HepG2 (cell line): ENCODE data around the gene BICRAL. TPM values are rescaled to one million over a fixed set of nuclear protein-coding genes. Genes with fewer than 3 reads are reported as not detected.
A peak's percentile ranks its signal among the peaks of the same experiment; 100 is the strongest.

Source experiments
- CBX2 ChIP-seq, 2 experiments: fragments of 200-600 bp in 1 of 2; sonication (generic); formaldehyde crosslinking in 1 of 2; IDR thresholded peaks; 2 replicates each; pipeline versions ENCODE4 v1.7.0 to v1.8.1; 2018 to 2022; ENCODE audit warnings: low read depth in 2 of 2, low read length in 1 of 2, mild to moderate bottlenecking in 1 of 2, missing genetic modification reagents in 1 of 2
- FIP1L1 ChIP-seq: fragments of 200-400 bp; formaldehyde crosslinking; IDR thresholded peaks from 2 replicates; pipeline ENCODE4 v1.6.1; 2018; ENCODE audit warnings: low read depth, mild to moderate bottlenecking, low read length, moderate library complexity, borderline replicate concordance; ENCODE audit not compliant: insufficient read depth
- KDM5A ChIP-seq: fragments of 200-600 bp; sonication (generic); IDR thresholded peaks from 2 replicates; pipeline ENCODE4 v1.7.0; 2018; ENCODE audit warnings: antibody characterized with exemption, mild to moderate bottlenecking, low read length, borderline replicate concordance
- MEIS1 ChIP-seq: sonication (generic); formaldehyde crosslinking; IDR thresholded peaks from 2 replicates; pipeline ENCODE4 v1.9.0; 2021; ENCODE audit warnings: mild to moderate bottlenecking, missing genetic modification reagents, moderate library complexity, borderline replicate concordance
- MIER2 ChIP-seq: IDR thresholded peaks from 2 replicates; pipeline ENCODE4 v1.6.1; 2016; ENCODE audit warnings: missing biosample characterization, missing genetic modification reagents
- NCOA5 ChIP-seq: sonication (generic); formaldehyde crosslinking; IDR thresholded peaks from 2 replicates; pipeline ENCODE4 v1.4.0; 2020; ENCODE audit warnings: missing genetic modification reagents
- SMARCC2 ChIP-seq: fragments of 450-650 bp; IDR thresholded peaks from 2 replicates; pipeline ENCODE4 v1.6.1; 2017; ENCODE audit warnings: antibody characterized with exemption, mild to moderate bottlenecking
- TOPORS ChIP-seq: sonication (generic); formaldehyde crosslinking; IDR thresholded peaks from 2 replicates; pipeline ENCODE4 v1.8.0; 2023; ENCODE audit warnings: mild to moderate bottlenecking, missing genetic modification reagents
- YEATS4 ChIP-seq: sonication (generic); formaldehyde crosslinking; IDR thresholded peaks from 2 replicates; pipeline ENCODE4 v1.4.0; 2020; ENCODE audit warnings: missing genetic modification reagents, borderline replicate concordance
- ZBTB38 ChIP-seq: sonication (generic); formaldehyde crosslinking; IDR thresholded peaks from 2 replicates; pipeline ENCODE4 v1.5.1; 2020; ENCODE audit warnings: mild to moderate bottlenecking, missing genetic modification reagents
- ZNF34 ChIP-seq: sonication (generic); formaldehyde crosslinking; IDR thresholded peaks from 2 replicates; pipeline ENCODE4 v1.4.0; 2020; ENCODE audit warnings: mild to moderate bottlenecking, missing genetic modification reagents, borderline replicate concordance
- ZNF773 ChIP-seq: sonication (generic); formaldehyde crosslinking; IDR thresholded peaks from 2 replicates; pipeline ENCODE4 v1.4.0; 2020; ENCODE audit warnings: missing genetic modification reagents, borderline replicate concordance
- polyA plus RNA-seq, 8 experiments: library from polyadenylated mRNA; depleted of rRNA in 3 of 8; stranded (reverse) in 7 of 8; unstranded in 1 of 8; fragments of >200 nt; fragmentation: Illumina TruSeq in 4 of 8; extraction: Trizol in 4 of 8; gene quantifications; 2 replicates each; pipeline versions ENCODE4 v1.2.1 to v1.2.3, GENCODE V29; 2011 to 2016; ENCODE audit warnings: low read depth in 4 of 8, missing spikeins in 1 of 8, mixed read lengths in 1 of 8; ENCODE audit not compliant: insufficient read depth in 1 of 8
- total RNA-seq, 5 experiments: library from RNA; depleted of rRNA; stranded (reverse); fragments of >200 nt; fragmentation: Illumina TruSeq; extraction: Trizol; gene quantifications; 2 replicates each; pipeline ENCODE4 v1.2.3, GENCODE V29; 2016; ENCODE audit warnings: low read depth in 1 of 5
- TF ChIP-seq, protein P1 (sequence below): sonication (generic); formaldehyde crosslinking; IDR thresholded peaks from 2 replicates; pipeline ENCODE4 v1.4.0; 2020; ENCODE audit warnings: missing genetic modification reagents, mild to moderate bottlenecking, borderline replicate concordance
- TF ChIP-seq, protein P2 (sequence below): sonication (generic); IDR thresholded peaks from 2 replicates; pipeline ENCODE4 v1.6.1; 2016; ENCODE audit warnings: low read depth, borderline replicate concordance
- TF ChIP-seq, protein P3 (sequence below): sonication (generic); formaldehyde crosslinking; IDR thresholded peaks from 2 replicates; pipeline ENCODE4 v1.8.0; 2022; ENCODE audit warnings: low read depth, missing genetic modification reagents
- TF ChIP-seq, protein P4 (sequence below): sonication (generic); formaldehyde crosslinking; IDR thresholded peaks from 2 replicates; pipeline ENCODE4 v1.4.0; 2020; ENCODE audit warnings: mild to moderate bottlenecking, missing genetic modification reagents
- TF ChIP-seq, protein P5 (sequence below): sonication (generic); formaldehyde crosslinking; IDR thresholded peaks from 2 replicates; pipeline ENCODE4 v1.4.0; 2020; ENCODE audit warnings: mild to moderate bottlenecking, missing genetic modification reagents
- TF ChIP-seq, protein P6 (sequence below): sonication (generic); formaldehyde crosslinking; IDR thresholded peaks from 2 replicates; pipeline ENCODE4 v1.5.0; 2020; ENCODE audit warnings: missing genetic modification reagents

Gene BICRAL
- total and polyA plus RNA-seq, 2 of the 13 experiments (the other 11 are each of a cell fraction or from before 2014, with no cell fraction given), result 5.0 to 13.5 TPM

DNA sequence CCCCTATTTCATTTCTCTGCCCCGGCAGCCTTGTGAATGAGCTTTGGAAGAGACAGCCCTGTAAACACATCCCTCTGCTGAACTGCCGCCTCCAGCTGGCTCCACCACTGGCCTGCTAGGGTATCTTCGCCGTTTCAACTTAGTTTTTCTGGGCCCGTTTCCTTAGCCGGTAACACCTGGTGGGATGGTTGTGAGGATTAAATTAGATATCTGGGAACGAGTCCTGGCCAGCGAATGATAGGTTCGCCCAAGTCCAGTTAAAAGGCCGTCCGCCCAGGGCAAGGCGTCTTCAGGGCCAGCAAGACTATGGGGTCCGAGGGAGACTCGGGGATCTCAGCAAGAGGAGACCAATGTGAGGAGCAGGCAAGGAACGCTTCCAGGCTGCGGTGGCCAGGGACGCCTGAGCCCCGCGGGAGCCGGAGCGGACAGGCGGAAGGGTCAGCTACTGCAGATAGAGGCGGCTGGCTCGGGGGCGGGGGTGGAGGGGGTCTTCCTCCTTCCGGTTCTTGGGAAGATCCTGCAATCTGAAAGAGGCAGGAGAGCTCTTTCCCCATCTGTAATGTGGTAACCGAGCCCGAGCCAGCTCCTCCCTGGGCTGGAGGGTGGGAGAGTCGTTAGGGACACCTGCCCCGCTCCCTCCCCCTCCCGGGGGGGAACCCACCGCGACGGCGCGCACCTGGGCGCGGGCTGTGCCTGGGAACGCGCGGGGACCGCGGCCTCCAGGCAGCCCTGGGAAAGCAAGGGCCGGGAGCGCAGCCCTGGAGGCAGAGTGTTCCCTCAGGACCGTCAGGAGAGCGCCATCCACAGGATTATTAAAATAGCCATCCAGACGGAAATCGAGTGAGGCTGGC lies 129.5 kb downstream of the BICRAL start (continued):
- TF ChIP-seq, protein P1, sequence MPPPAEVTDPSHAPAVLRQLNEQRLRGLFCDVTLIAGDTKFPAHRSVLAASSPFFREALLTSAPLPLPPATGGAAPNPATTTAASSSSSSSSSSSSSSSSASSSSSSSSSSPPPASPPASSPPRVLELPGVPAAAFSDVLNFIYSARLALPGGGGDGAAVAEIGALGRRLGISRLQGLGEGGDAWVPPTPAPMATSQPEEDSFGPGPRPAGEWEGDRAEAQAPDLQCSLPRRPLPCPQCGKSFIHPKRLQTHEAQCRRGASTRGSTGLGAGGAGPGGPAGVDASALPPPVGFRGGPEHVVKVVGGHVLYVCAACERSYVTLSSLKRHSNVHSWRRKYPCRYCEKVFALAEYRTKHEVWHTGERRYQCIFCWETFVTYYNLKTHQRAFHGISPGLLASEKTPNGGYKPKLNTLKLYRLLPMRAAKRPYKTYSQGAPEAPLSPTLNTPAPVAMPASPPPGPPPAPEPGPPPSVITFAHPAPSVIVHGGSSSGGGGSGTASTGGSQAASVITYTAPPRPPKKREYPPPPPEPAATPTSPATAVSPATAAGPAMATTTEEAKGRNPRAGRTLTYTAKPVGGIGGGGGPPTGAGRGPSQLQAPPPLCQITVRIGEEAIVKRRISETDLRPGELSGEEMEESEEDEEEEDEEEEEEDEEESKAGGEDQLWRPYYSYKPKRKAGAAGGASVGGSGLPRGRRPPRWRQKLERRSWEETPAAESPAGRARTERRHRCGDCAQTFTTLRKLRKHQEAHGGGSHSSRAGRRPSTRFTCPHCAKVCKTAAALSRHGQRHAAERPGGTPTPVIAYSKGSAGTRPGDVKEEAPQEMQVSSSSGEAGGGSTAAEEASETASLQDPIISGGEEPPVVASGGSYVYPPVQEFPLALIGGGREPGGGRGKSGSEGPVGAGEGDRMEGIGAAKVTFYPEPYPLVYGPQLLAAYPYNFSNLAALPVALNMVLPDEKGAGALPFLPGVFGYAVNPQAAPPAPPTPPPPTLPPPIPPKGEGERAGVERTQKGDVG (CRISPR knock-in tag), result 0 out of 2 replicates have a peak, but pooled peaks have one; percentile 15
- TF ChIP-seq KDM5A, result no peak
- TF ChIP-seq, protein P2, sequence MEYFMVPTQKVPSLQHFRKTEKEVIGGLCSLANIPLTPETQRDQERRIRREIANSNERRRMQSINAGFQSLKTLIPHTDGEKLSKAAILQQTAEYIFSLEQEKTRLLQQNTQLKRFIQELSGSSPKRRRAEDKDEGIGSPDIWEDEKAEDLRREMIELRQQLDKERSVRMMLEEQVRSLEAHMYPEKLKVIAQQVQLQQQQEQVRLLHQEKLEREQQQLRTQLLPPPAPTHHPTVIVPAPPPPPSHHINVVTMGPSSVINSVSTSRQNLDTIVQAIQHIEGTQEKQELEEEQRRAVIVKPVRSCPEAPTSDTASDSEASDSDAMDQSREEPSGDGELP, result peak; percentile 70; the same call in 1 of the 2 replicates
- no peak for TF ChIP-seq TOPORS (CRISPR knock-in tag)
- TF ChIP-seq FIP1L1, result no peak
- TF ChIP-seq NCOA5 (CRISPR knock-in tag), result no peak
- TF ChIP-seq ZNF34 (CRISPR knock-in tag), result no peak
- TF ChIP-seq, protein P3, sequence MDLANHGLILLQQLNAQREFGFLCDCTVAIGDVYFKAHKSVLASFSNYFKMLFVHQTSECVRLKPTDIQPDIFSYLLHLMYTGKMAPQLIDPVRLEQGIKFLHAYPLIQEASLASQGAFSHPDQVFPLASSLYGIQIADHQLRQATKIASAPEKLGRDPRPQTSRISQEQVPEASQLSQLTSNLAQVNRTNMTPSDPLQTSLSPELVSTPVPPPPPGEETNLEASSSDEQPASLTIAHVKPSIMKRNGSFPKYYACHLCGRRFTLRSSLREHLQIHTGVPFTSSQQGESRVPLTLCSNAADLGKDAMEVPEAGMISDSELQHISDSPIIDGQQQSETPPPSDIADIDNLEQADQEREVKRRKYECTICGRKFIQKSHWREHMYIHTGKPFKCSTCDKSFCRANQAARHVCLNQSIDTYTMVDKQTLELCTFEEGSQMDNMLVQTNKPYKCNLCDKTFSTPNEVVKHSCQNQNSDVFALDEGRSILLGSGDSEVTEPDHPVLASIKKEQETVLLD (CRISPR knock-in tag), result no peak
- TF ChIP-seq, protein P4, sequence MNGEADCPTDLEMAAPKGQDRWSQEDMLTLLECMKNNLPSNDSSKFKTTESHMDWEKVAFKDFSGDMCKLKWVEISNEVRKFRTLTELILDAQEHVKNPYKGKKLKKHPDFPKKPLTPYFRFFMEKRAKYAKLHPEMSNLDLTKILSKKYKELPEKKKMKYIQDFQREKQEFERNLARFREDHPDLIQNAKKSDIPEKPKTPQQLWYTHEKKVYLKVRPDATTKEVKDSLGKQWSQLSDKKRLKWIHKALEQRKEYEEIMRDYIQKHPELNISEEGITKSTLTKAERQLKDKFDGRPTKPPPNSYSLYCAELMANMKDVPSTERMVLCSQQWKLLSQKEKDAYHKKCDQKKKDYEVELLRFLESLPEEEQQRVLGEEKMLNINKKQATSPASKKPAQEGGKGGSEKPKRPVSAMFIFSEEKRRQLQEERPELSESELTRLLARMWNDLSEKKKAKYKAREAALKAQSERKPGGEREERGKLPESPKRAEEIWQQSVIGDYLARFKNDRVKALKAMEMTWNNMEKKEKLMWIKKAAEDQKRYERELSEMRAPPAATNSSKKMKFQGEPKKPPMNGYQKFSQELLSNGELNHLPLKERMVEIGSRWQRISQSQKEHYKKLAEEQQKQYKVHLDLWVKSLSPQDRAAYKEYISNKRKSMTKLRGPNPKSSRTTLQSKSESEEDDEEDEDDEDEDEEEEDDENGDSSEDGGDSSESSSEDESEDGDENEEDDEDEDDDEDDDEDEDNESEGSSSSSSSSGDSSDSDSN (CRISPR knock-in tag), result peak; percentile 62; the same call in 1 of the 2 replicates
- TF ChIP-seq ZNF773, result no peak
- TF ChIP-seq CBX2 (IDR thresholded peaks at IDR 0.05; ENCODE audit: low read depth, low read length), result no peak
- no peak for TF ChIP-seq CBX2 (CRISPR knock-in tag; IDR thresholded peaks at IDR 0.05; ENCODE audit: low read depth)
- TF ChIP-seq, protein P5, sequence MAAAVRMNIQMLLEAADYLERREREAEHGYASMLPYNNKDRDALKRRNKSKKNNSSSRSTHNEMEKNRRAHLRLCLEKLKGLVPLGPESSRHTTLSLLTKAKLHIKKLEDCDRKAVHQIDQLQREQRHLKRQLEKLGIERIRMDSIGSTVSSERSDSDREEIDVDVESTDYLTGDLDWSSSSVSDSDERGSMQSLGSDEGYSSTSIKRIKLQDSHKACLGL (CRISPR knock-in tag), result no peak
- TF ChIP-seq MIER2 (CRISPR knock-in tag), result no peak
- no peak for TF ChIP-seq MEIS1 (CRISPR knock-in tag)
- peak; percentile 74 for TF ChIP-seq ZBTB38
- 0 out of 2 replicates have a peak, but pooled peaks have one; percentile 38 for TF ChIP-seq YEATS4 (CRISPR knock-in tag)
- TF ChIP-seq SMARCC2, result no peak
- TF ChIP-seq, protein P6, sequence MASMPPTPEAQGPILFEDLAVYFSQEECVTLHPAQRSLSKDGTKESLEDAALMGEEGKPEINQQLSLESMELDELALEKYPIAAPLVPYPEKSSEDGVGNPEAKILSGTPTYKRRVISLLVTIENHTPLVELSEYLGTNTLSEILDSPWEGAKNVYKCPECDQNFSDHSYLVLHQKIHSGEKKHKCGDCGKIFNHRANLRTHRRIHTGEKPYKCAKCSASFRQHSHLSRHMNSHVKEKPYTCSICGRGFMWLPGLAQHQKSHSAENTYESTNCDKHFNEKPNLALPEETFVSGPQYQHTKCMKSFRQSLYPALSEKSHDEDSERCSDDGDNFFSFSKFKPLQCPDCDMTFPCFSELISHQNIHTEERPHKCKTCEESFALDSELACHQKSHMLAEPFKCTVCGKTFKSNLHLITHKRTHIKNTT (CRISPR knock-in tag), result no peak
